Heart left ventricle (tissue), 13 donors: ENCODE measurements around the gene ARHGEF17.

Experiments used
- CTCF ChIP-seq, 12 donors: fragments of 200-600 bp; sonication (generic) in 4 of 12; IDR thresholded peaks; one replicate each; pipeline versions ENCODE4 v1.5.0 to v1.8.0; 2018 to 2022; ENCODE audit warnings: antibody characterized with exemption in 12 of 12, mild to moderate bottlenecking in 5 of 12
- POLR2A ChIP-seq, 2 donors: fragments of 450-650 bp; IDR thresholded peaks; one replicate each; pipeline ENCODE4 v1.6.1; 2017; ENCODE audit warnings: antibody characterized with exemption in 2 of 2, mild to moderate bottlenecking in 2 of 2, moderate library complexity in 2 of 2
- donor health status: ischemic (EF 13 %, LVEDD 7.1; RV severe dilation, severe dysfunction).
- donor health status: DM: no; HTN: yes; CAD: no.
- donor health status: DM: no; HTN: no; CAD: no.
- donor health status: ischemic (EF 25% LVEDD 6.9; RV normal size, moderate dysfunction).
- donor health status: ischemic (EF 25% LVEDD 5.7; RV mildly dilated, moderate dysfunction).
- donor health status: ischemic (EF 35%, LVEDD 5.7; RV mildly dilated, moderate dysfunction).
- donor health status: nonischemic (EF 11% LVEDD 7.7; RV severe dilation, severe dysfunction).
- donor health status: DM: yes; HTN: yes; CAD: no.
- donor health status: PGD.
- donor health status: ischemic (EF 29% LVEDD 5.4; RV normal size, mild dysfunction).
- donor health status: nonischemic (EF 23%, LVEDD 6.1; RV moderate dilation, normal function).

- no peak for TF ChIP-seq CTCF (IDR thresholded peaks at IDR 0.05)
- no peak for TF ChIP-seq POLR2A (IDR thresholded peaks at IDR 0.05)
Measured at GRCh38 chr11:73297702-73298101, 10.4 kb upstream of the ARHGEF17 start.
